ENCODE data around the gene GRIK4. TPM values are rescaled to one million over a fixed set of nuclear protein-coding genes. Genes with fewer than 3 reads are reported as not detected.

GRIK4 gene
- total RNA-seq, 1 donor from 2014 or later, result 4.5 TPM

DNA sequence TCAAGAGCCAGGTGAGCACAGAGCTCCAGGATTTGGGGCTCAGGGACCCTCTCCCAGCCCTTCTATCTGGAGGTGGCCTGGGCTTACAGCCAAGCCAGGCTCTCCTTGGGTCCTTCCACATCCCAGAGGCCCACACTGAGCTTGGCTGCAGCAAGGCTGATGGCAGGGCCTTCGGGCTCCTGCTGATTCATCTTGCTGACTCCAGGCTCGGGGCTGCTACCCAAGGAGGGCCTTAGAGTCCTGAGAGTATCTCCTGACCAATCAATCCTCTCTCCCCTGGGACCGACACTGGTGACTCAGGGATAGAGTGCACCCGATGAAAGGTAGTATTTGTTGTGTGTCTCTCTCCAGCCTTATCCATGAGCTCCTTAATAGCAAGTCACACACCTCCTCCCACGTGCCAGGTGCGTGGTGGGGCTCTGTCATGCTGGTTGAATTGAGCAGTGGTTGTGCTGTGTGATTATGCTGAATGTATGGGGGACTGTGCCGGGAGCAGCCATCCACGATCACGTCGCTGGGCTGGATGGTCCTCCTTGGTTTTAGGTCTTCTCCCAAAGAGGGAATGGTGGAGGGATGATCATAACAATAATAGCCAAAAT is 62.3 kb downstream of the GRIK4 start:
- no peak overlapping the region for H3K27ac Mint-ChIP-seq (ENCODE audit: unreplicated experiment)
- no peaks in the 10 kb centered on the region for H3K9me3 Mint-ChIP-seq (ENCODE audit: unreplicated experiment)

GRCh38 chr11:120574876-120575275 is 63.3 kb downstream of the GRIK4 start:
- no peak for DNase-seq (ENCODE audit: low spot score)
- peaks cover 5% of the 10 kb centered on the region for H3K27me3 Mint-ChIP-seq (ENCODE audit: unreplicated experiment)

More for the DNA sequence above, 62.3 kb downstream of the GRIK4 start:
- Mint-ChIP-seq H3K36me3 (ENCODE audit: low read depth, unreplicated experiment) (peaks cover 9% of the 10 kb centered on the region), H3K4me3 (ENCODE audit: unreplicated experiment) (no peak overlapping the region), H3K27me3 (ENCODE audit: unreplicated experiment) (peaks cover 5% of the 10 kb centered on the region), H3K4me1 (ENCODE audit: unreplicated experiment) (peaks cover 13% of the 10 kb centered on the region)
- no peak for TF ChIP-seq CTCF (IDR thresholded peaks at IDR 0.05; ENCODE audit: unreplicated experiment)
- DNase-seq (ENCODE audit: low spot score), result no peak

GRCh38 chr11:120575461-120575860 is 63.9 kb downstream of the GRIK4 start:
- peaks cover 9% of the 10 kb centered on the region for H3K36me3 Mint-ChIP-seq (ENCODE audit: low read depth, unreplicated experiment)
- DNase-seq (ENCODE audit: low spot score), result no peak
- peaks cover 5% of the 10 kb centered on the region for H3K27me3 Mint-ChIP-seq (ENCODE audit: unreplicated experiment)
- no peak overlapping the region for H3K4me3 Mint-ChIP-seq (ENCODE audit: unreplicated experiment)
- no peaks in the 10 kb centered on the region for H3K9me3 Mint-ChIP-seq (ENCODE audit: unreplicated experiment)
- peaks cover 13% of the 10 kb centered on the region for H3K4me1 Mint-ChIP-seq (ENCODE audit: unreplicated experiment)
- no peak overlapping the region for H3K27ac Mint-ChIP-seq (ENCODE audit: unreplicated experiment)
- TF ChIP-seq CTCF (IDR thresholded peaks at IDR 0.05; ENCODE audit: unreplicated experiment), result no peak

More at GRCh38 chr11:120574876-120575275, 63.3 kb downstream of the GRIK4 start:
- no peak for TF ChIP-seq CTCF (IDR thresholded peaks at IDR 0.05; ENCODE audit: unreplicated experiment)
- Mint-ChIP-seq H3K9me3 (ENCODE audit: unreplicated experiment) (no peaks in the 10 kb centered on the region), H3K4me3 (ENCODE audit: unreplicated experiment) (no peak overlapping the region), H3K4me1 (ENCODE audit: unreplicated experiment) (peaks cover 13% of the 10 kb centered on the region), H3K27ac (ENCODE audit: unreplicated experiment) (no peak overlapping the region), H3K36me3 (ENCODE audit: low read depth, unreplicated experiment) (peaks cover 9% of the 10 kb centered on the region)

- no peak for TF ChIP-seq CTCF (IDR thresholded peaks at IDR 0.05; ENCODE audit: unreplicated experiment)
- Mint-ChIP-seq H3K4me3 (ENCODE audit: unreplicated experiment) (no peak overlapping the region), H3K9me3 (ENCODE audit: unreplicated experiment) (no peaks in the 10 kb centered on the region), H3K36me3 (ENCODE audit: low read depth, unreplicated experiment) (peaks cover 9% of the 10 kb centered on the region), H3K4me1 (ENCODE audit: unreplicated experiment) (peaks cover 12% of the 10 kb centered on the region), H3K27me3 (ENCODE audit: unreplicated experiment) (peaks cover 5% of the 10 kb centered on the region), H3K27ac (ENCODE audit: unreplicated experiment) (no peak overlapping the region)
- DNase-seq (ENCODE audit: low spot score), result no peak
These were observed 65.1 kb downstream of the GRIK4 start for GRCh38 chr11:120576606-120577005.

GRCh38 chr11:120577041-120577440 is 65.5 kb downstream of the GRIK4 start:
- Mint-ChIP-seq H3K9me3 (ENCODE audit: unreplicated experiment) (no peaks in the 10 kb centered on the region), H3K27me3 (ENCODE audit: unreplicated experiment) (peaks cover 5% of the 10 kb centered on the region), H3K36me3 (ENCODE audit: low read depth, unreplicated experiment) (peaks cover 5% of the 10 kb centered on the region), H3K4me1 (ENCODE audit: unreplicated experiment) (peaks cover 7% of the 10 kb centered on the region), H3K27ac (ENCODE audit: unreplicated experiment) (peak overlapping the region; percentile 21), H3K4me3 (ENCODE audit: unreplicated experiment) (no peak overlapping the region)
- DNase-seq (ENCODE audit: low spot score), result no peak
- TF ChIP-seq CTCF (IDR thresholded peaks at IDR 0.05; ENCODE audit: unreplicated experiment), result no peak
